Endodermal cell (in vitro differentiated cells): Measurements from ENCODE around the gene HLX. TPM values are rescaled to one million over a fixed set of nuclear protein-coding genes. Genes with fewer than 3 reads are reported as not detected.
A peak's percentile ranks its signal among the peaks of the same experiment; 100 is the strongest.

Experiments
- DNase-seq: peaks from one replicate; pipeline ENCODE4 v3.0.0-alpha.2; 2017
- H3K27ac ChIP-seq: 2 replicates; pipeline ENCODE4 v1.5.1; 2013; ENCODE audit warnings: mild to moderate bottlenecking, low read depth, low read length, moderate library complexity
- H3K27me3 ChIP-seq: 2 replicates; pipeline ENCODE4 v1.6.1; 2013; ENCODE audit warnings: mild to moderate bottlenecking, low read length, moderate library complexity; ENCODE audit not compliant: insufficient read depth, control insufficient read depth, poor library complexity, severe bottlenecking
- H3K36me3 ChIP-seq: 2 replicates; pipeline ENCODE4 v1.7.0; 2013; ENCODE audit warnings: mild to moderate bottlenecking, low read length, moderate library complexity; ENCODE audit not compliant: control insufficient read depth, insufficient read depth
- H3K4me1 ChIP-seq: one replicate; pipeline ENCODE4 v1.7.0; 2013; ENCODE audit warnings: low read length; ENCODE audit not compliant: control insufficient read depth, insufficient read depth
- H3K4me3 ChIP-seq: 2 replicates; pipeline ENCODE4 v1.5.1; 2013; ENCODE audit warnings: mild to moderate bottlenecking, low read length, moderate library complexity
- H3K9ac ChIP-seq: 2 replicates; pipeline ENCODE4 v1.6.1; 2013; ENCODE audit warnings: mild to moderate bottlenecking, low read length, moderate library complexity; ENCODE audit not compliant: poor library complexity, severe bottlenecking; ENCODE audit errors: extremely low read depth
- H3K9me3 ChIP-seq: 2 replicates; pipeline ENCODE4 v1.6.1; 2013; ENCODE audit warnings: mild to moderate bottlenecking, low read length, moderate library complexity; ENCODE audit not compliant: control insufficient read depth
- H3K27ac Mint-ChIP-seq: 2 replicates; pipeline ENCODE4 v1.8.0; 2020; ENCODE audit warnings: mixed read lengths
- H3K27me3 Mint-ChIP-seq: 2 replicates; pipeline ENCODE4 v1.8.0; 2021; ENCODE audit warnings: mild to moderate bottlenecking, mixed read lengths; ENCODE audit not compliant: insufficient read depth
- H3K36me3 Mint-ChIP-seq: 2 replicates; pipeline ENCODE4 v1.8.0; 2020; ENCODE audit warnings: low read depth, mixed read lengths
- H3K4me1 Mint-ChIP-seq: 2 replicates; pipeline ENCODE4 v1.8.0; 2020; ENCODE audit warnings: mixed read lengths
- H3K4me3 Mint-ChIP-seq: 2 replicates; pipeline ENCODE4 v1.8.0; 2020; ENCODE audit warnings: mild to moderate bottlenecking, moderate library complexity, mixed read lengths
- H3K9me3 Mint-ChIP-seq: 2 replicates; pipeline ENCODE4 v1.8.0; 2020; ENCODE audit warnings: mild to moderate bottlenecking, mixed read lengths
- CTCF ChIP-seq: fragments of 200-600 bp; sonication (generic); conservative IDR thresholded peaks from 2 replicates; pipeline ENCODE4 v1.5.0; 2021; ENCODE audit warnings: antibody characterized with exemption, mild to moderate bottlenecking
- WGBS, 2 experiments: methylation state at CpG; one replicate each; pipeline versions ENCODE4 v1.1.5 to v1.1.7; 2013; ENCODE audit warnings: missing lambda C conversion rate in 2 of 2, mixed read lengths in 1 of 2; ENCODE audit not compliant: insufficient coverage in 1 of 2, insufficient read length in 1 of 2; 5-methylcytosine and 5-hydroxymethylcytosine counted together
- total RNA-seq, 2 donors: library from RNA; stranded (reverse); fragmentation: NEBNext Ultra II Directional in 1 of 2; extraction: Animal tissue kit (Norgen Biotek cat#: 25700) in 1 of 2; gene quantifications; 2 replicates in 1 of 2; 3 replicates in 1 of 2; pipeline ENCODE4 v1.2.1, GENCODE V29; 2021

HLX gene
- total RNA-seq, 2 donors from 2014 or later, result 2.9 to 5.0 TPM

- Histone ChIP-seq H3K36me3 (no peaks in the 10 kb centered on the region), H3K4me1 (peaks cover 16% of the 10 kb centered on the region), H3K27ac (no peak overlapping the region), H3K9me3 (no peaks in the 10 kb centered on the region), H3K27me3 (peaks cover 100% of the 10 kb centered on the region), H3K9ac (peak overlapping the region; percentile 25), H3K4me3 (peak overlapping the region; percentile 81)
- Mint-ChIP-seq H3K4me1 (peaks cover 74% of the 10 kb centered on the region), H3K36me3 (peaks cover 11% of the 10 kb centered on the region), H3K27ac (no peak overlapping the region), H3K4me3 (peak overlapping the region; percentile 59), H3K27me3 (peaks cover 98% of the 10 kb centered on the region), H3K9me3 (no peaks in the 10 kb centered on the region)
- 2 to 3% methylated on average over 25 to 37 of the region's 37 CpGs for WGBS, 2 experiments
- DNase-seq, result peak; percentile 79
- no peak for TF ChIP-seq CTCF
Observed at GRCh38 chr1:220880726-220881506, 1.7 kb downstream of the HLX start.

- 4 to 6% methylated on average over 15 to 34 of the region's 34 CpGs for WGBS, 2 experiments
Observed at GRCh38 chr1:220882061-220882891, 3.0 kb downstream of the HLX start.

More at GRCh38 chr1:220882061-220882891, 3.0 kb downstream of the HLX start:
- H3K9ac ChIP-seq, result no peak overlapping the region
- peak overlapping the region; percentile 81 for H3K4me3 ChIP-seq
- Mint-ChIP-seq H3K4me3 (peak overlapping the region; percentile 59), H3K27ac (no peak overlapping the region), H3K9me3 (no peaks in the 10 kb centered on the region), H3K36me3 (peaks cover 11% of the 10 kb centered on the region), H3K4me1 (peaks cover 68% of the 10 kb centered on the region), H3K27me3 (peaks cover 98% of the 10 kb centered on the region)
- peak; percentile 96 for DNase-seq
- peaks cover 10% of the 10 kb centered on the region for H3K4me1 ChIP-seq
- H3K9me3 ChIP-seq, result no peaks in the 10 kb centered on the region
- H3K27ac ChIP-seq, result no peak overlapping the region
- TF ChIP-seq CTCF, result peak; percentile 89
- no peaks in the 10 kb centered on the region for H3K36me3 ChIP-seq
- peaks cover 100% of the 10 kb centered on the region for H3K27me3 ChIP-seq
